K562 treated with DMSO at 1 percent for 48 hours (cell line): ENCODE results near the gene ANKRD65. TPM values are rescaled to one million over a fixed set of nuclear protein-coding genes. Genes with fewer than 3 reads are reported as not detected.

Experiments used
- total RNA-seq: library from RNA; unstranded; fragments of 300-600 nt; gene quantifications from 2 replicates; pipeline ENCODE4 v1.2.3, GENCODE V29; 2022; ENCODE audit warnings: low replicate concordance; ENCODE audit errors: extremely low read depth

Gene ANKRD65
- total RNA-seq: not detected in 2 replicates

DNA sequence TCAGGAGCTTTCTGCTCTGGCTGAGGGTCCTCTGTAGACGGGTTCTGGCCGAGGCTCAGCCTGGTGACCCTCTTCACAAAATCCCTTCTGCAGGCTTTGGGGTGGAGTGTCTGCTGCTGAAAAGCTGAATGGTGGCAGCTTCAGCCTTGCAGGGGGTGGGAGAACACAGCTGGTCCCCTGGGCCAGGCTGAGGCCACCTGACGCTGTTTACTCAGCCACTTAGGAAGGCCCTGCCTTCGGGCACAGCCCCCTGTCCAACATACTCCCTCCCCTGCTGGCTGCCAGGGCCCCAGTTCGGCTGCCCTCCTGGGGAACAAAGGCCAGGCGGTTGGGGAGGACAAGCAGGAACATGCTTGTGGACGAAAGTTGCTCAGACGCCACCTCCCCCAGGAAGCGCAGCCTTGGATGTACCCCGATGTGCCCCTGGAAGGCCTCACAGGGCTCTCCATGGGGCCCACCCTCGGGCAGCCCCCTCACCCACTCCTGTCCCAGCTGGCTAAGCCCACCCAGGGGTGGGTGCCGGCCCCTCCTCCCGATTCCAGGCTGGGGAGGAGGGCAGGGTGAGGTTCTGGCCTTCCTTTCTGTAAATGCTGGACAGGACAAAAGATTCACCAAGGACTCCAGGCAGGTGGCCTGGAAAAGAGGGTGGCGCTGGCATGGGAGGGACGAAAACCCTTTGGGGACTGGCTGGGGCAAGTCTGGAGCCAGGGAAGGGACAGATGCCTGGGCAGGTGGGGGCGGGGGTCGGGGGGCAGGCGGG is at the start of gene ANKRD65:
TSS of gene ANKRD65 (minus strand) at position 130 of the 760 bp plus-strand sequence. CDS start 271 bp downstream, outside the sequence.

DNA sequence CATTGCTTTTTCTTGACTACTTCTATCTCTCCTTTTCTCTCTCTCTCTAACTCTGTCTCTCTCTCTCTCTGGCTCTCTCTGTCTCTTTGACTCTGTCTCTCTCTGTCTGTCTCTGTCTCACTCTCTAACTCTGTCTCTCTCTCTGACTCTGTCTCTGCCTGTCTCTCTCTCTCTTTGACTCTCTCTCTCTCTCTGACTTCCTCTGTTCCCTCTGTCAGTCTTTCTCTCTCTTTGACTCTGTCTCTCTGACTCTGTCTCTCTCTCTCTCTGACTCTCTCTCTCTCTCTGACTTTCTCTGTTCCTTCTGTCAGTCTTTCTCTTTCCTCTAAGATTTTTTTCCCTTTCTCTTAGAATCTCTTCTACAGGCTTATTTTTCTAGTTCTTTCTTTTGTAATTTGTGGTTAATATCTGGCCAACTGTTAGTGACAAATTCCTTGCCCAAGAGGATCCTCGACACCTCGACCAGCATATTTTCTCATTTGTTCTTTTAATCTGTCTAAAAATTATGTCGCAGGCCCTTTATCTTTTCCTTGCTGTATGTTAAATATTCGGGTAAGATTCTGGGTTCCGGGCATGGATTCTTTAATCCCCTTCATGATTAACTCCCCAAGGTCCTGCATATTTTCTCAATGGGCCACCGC is 28.1 kb upstream of the ANKRD65 start, which contains the start of gene ATAD3C:
TSS of gene ATAD3C (plus strand) at position 591 of the 641 bp plus-strand sequence. CDS start 995 bp downstream, outside the sequence.

DNA sequence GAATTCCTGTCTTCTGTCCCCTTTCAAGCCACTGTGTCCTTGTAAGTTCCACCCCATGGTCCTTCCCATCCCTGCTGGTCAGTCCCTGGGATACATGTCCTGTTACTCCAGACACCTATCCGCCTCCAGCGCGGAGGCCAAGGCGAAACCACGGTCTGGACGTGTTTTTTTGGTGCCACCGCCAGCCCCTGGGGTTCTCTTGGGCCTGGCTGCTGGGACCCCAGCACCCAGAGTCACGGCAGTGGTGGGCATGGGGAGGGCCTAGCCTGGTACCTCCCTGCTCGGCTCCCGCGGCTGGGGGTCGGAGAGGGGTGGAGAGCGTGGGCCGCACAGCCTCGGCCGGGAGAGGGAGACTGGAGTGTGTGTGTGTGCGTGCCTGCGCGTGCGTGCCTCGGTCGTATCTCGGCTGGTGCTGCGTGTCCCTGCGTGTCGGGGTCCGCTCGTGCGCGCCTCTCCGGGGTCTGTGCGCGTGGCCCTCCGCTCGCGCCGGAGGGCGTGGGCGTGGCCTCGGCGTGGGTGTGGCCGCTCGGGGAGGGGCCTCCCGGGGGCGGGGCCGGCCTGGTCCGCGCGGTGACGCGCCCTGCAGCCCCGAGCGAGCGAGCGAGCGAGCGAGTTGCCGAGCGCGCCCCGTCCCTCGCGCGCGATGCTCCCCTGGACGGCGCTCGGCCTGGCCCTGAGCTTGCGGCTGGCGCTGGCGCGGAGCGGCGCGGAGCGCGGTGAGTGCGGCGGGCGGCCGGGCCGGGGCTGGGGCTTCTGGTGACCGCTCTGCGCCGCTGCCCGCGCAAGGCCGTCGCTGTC is 14.2 kb upstream of the ANKRD65 start, which contains the start of gene VWA1:
TSS of gene VWA1 (plus strand) at position 585 of the 798 bp plus-strand sequence. CDS start at position 644, 59 bp downstream.

DNA sequence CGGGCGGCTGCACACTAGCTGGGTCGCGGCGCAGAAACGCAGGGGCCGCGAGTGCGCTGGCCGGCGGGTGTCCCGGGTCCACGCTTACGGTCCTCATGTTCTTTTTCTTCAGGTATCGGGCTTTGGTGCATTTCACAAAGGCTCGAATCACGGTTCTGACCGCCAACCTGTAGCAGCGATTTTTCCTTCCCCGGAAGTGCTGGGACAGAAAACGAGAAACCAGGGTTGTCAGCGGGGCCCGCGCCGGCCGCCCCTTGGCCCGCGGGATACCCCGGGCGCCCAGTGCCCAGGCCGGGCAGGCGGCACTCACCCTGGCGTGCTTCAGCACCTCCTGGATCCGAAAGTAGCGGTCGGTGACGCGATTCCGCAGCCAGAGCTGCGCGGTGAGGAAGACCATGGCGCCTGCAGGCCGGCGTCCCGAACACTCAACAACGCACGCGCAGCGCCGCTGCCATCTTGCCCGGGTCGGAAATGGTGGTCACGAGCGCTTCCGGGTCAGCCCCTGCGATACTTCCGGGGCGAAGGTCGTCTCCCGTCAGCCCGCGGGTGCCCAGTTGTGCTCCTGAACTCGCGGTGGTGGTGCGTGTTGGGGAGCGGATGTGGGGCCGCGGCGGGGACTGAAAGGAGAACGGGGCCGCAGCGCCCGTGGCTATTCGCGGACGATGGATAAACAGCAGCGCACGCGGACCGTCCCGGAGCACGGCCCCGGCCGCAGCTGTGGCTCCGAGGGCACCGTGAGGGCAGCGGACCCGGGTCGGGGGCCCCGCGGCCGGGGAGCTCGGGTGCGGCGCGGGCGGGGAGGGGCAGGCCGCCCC is 14.0 kb downstream of the ANKRD65 start, which contains the start of gene MRPL20:
TSS of gene MRPL20 (minus strand) at position 473 of the 815 bp plus-strand sequence. CDS start at position 397, 76 bp downstream.

DNA sequence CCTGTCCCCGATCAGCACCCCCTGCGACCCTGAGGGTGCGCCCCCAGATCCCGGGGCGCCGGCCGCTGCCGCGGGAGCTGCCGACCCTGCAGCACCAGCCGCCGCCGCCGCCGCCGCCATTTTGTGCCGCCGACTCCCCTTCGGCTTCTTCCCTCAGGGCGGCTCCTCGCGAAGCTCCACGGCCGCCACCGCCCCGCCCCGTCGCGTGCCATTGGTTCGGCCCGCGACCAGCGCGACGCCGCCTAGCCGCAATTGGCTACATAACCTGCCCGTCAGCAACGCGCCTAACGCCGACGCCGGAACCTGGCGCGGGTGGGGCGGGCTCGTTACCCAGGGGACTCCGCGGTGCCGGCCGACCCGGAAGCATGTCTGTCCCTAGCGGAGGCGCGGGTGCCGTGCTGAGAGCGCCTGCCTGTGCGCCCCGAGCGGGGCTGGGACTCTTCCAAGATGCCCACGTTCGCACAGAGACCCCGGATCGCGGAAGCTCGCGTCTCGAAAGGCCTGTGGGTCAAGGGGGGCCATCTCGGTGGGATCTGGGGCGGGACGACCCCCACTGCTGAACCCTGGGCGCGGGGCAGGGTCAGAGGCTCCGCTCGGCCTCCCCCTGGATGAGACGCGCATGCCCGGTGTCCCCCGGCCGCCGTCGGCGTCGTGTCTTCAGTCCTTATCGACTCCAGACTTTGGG is 21.7 kb downstream of the ANKRD65 start, which contains the start of gene CCNL2:
TSS of gene CCNL2 (minus strand) at position 149 of the 685 bp plus-strand sequence. CDS start at position 120, 29 bp downstream.

DNA sequence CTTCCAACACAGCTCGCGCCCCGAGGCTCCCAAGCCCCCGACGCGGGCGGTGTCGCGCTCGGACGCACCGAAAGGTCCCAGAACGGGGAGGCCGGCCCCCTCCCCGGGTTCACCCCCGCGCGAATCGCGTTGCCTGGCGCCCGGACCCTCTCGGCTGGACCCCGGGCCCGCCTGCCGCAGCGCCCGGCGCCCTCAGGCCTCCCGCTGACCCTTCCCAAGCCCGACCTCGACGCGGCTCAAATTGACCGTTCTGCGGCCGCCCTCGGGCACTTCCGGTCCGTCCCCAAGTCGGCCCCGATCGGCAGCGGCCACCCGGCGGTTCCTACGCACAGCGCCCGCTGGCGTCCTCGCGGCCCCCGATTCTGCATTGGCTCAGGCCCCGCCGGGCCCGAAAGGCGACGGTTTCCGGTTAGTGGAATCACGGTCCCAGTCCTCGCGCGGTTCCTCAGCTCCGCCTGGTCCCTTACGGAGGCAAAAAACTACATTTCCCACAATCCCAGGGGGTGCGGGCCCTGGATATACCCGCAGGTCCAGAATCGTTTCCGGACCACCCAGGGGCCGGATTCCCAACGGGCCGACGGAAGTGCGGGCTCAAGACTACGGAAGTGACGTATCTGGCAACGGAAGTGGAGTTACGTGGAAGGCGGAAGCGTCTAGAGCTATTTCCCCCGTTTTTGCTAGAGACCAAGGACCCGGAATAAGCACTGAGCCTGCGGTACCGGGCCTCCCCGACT is 46.0 kb downstream of the ANKRD65 start, which contains the start of gene AURKAIP1:
TSS of gene AURKAIP1 (minus strand) at position 279 of the 734 bp plus-strand sequence. CDS start 451 bp downstream, outside the sequence.

Other genes with a start within 250 kb of the ANKRD65 start
- not detected in 2 replicates for gene TTLL10, start 247.4 kb downstream of the ANKRD65 start, total RNA-seq
- gene TNFRSF18, start 214.7 kb downstream of the ANKRD65 start, total RNA-seq: not detected in 2 replicates
- gene TNFRSF4, start 207.1 kb downstream of the ANKRD65 start, total RNA-seq: not detected in 2 replicates
- not detected in 2 replicates for gene SDF4, start 189.3 kb downstream of the ANKRD65 start, total RNA-seq
- gene B3GALT6, start 189.0 kb downstream of the ANKRD65 start, total RNA-seq: not detected in 2 replicates
- not detected in 2 replicates for gene C1QTNF12, start 174.6 kb downstream of the ANKRD65 start, total RNA-seq
- gene UBE2J2, start 147.4 kb downstream of the ANKRD65 start, total RNA-seq: not detected in 2 replicates
- gene SCNN1D, start 140.8 kb downstream of the ANKRD65 start, total RNA-seq: not detected in 2 replicates
- 171 TPM in 1 of 2 replicates, not detected in the other for gene ACAP3, start 113.3 kb downstream of the ANKRD65 start, total RNA-seq
- gene PUSL1, start 112.7 kb downstream of the ANKRD65 start, total RNA-seq: not detected in 2 replicates
- not detected in 2 replicates for gene INTS11, start 96.6 kb downstream of the ANKRD65 start, total RNA-seq
- gene CPTP, start 96.5 kb downstream of the ANKRD65 start, total RNA-seq: not detected in 2 replicates
- gene TAS1R3, start 90.0 kb downstream of the ANKRD65 start, total RNA-seq: not detected in 2 replicates
- not detected in 2 replicates for gene DVL1, start 71.9 kb downstream of the ANKRD65 start, total RNA-seq
- gene MXRA8, start 62.7 kb downstream of the ANKRD65 start, total RNA-seq: not detected in 2 replicates
- not detected in 2 replicates for gene AURKAIP1, start 46.1 kb downstream of the ANKRD65 start, total RNA-seq
- not detected in 2 replicates for gene CCNL2, start 21.9 kb downstream of the ANKRD65 start, total RNA-seq
- gene MRPL20, start 14.0 kb downstream of the ANKRD65 start, total RNA-seq: not detected in 2 replicates
- not detected in 2 replicates for gene VWA1, start 14.4 kb upstream of the ANKRD65 start, total RNA-seq
- gene ATAD3C, start 28.4 kb upstream of the ANKRD65 start, total RNA-seq: not detected in 2 replicates
- not detected in 2 replicates for gene ATAD3B, start 50.5 kb upstream of the ANKRD65 start, total RNA-seq
- 223 TPM in 1 of 2 replicates, not detected in the other for gene ATAD3A, start 90.9 kb upstream of the ANKRD65 start, total RNA-seq
- not detected in 2 replicates for gene TMEM240, start 119.3 kb upstream of the ANKRD65 start, total RNA-seq
- not detected in 2 replicates for gene SSU72, start 153.6 kb upstream of the ANKRD65 start, total RNA-seq
- not detected in 2 replicates for gene FNDC10, start 178.9 kb upstream of the ANKRD65 start, total RNA-seq
- not detected in 2 replicates for gene MIB2, start 194.2 kb upstream of the ANKRD65 start, total RNA-seq
- gene MMP23B, start 210.9 kb upstream of the ANKRD65 start, total RNA-seq: not detected in 2 replicates
- not detected in 2 replicates for gene CDK11B, start 237.7 kb upstream of the ANKRD65 start, total RNA-seq